GM18858 (cell line): Measurements from ENCODE around the gene DUSP28.

Experiments
- ATAC-seq: cut with Tn5 transposase; IDR thresholded peaks from one replicate; pipeline ENCODE4 v1.9.1; 2021; ENCODE audit not compliant: unreplicated experiment

Gene DUSP28

DNA sequence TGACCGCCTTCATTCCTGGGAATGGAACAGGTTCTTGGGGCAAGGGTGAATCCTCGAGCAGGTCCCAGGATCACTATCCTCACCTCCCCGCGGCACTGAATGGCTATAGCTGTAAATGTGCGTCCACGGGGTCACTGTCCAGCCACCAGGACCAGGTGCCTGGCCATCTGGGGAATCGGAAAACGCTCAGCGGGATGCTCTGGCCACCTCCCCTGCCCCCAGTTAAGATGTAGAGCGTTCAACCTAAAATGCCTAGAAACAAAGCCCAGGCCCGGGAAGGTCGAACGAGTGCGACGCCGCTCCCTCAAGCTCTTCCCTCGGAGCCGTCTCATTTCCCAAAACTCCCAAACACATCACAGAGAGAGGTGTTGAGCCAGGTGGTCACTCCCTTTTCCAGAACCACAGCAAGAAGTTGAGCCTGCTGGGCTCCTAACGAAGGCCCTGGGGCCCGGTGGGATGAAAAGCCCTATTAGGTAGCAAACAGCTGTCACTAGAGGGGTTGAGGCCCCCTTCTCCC, 25.6 kb downstream of the DUSP28 start:
- ATAC-seq = no peak

DNA sequence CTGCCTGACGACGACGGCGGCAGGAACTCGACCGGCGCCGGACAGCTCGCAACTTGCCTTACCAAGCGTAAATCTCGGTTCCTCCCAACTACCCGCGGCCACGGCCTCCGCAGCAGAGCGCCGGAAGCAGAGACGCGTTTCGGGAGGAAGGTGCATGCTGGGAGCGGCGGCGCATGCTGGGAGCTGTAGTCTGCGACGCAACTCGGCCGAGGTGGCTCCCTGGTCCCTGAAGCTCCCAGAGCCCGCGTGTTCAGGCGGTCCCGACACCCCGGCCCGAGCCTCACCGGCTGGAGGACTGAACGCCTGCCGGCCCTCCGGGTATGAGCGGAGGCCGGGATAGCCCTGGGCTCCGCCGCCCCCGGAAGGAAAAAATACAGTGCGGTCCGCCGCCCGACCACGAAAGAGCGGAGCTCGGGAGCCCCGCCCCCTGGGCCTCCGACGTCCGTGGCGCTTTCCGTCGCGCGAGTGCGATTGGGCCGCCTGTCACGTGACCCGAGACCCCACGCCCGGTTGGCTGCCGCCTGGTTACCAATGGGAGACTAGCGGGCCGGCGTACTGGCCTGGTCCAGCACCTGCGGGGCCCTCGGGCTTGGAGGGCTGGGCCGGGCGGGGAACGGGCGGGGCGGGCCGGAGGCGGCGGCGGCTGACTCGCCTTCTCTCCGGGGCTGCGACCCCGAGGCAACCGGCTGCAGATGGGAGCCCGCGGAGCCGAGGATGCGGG, 26.2 kb downstream of the DUSP28 start, which contains the start of gene CAPN10:
Gene CAPN10, plus strand, starts transcription at position 537 of the 721 bp plus-strand sequence. Its CDS starts 178 bp downstream, at position 715.
- peak; percentile 42 for ATAC-seq

DNA sequence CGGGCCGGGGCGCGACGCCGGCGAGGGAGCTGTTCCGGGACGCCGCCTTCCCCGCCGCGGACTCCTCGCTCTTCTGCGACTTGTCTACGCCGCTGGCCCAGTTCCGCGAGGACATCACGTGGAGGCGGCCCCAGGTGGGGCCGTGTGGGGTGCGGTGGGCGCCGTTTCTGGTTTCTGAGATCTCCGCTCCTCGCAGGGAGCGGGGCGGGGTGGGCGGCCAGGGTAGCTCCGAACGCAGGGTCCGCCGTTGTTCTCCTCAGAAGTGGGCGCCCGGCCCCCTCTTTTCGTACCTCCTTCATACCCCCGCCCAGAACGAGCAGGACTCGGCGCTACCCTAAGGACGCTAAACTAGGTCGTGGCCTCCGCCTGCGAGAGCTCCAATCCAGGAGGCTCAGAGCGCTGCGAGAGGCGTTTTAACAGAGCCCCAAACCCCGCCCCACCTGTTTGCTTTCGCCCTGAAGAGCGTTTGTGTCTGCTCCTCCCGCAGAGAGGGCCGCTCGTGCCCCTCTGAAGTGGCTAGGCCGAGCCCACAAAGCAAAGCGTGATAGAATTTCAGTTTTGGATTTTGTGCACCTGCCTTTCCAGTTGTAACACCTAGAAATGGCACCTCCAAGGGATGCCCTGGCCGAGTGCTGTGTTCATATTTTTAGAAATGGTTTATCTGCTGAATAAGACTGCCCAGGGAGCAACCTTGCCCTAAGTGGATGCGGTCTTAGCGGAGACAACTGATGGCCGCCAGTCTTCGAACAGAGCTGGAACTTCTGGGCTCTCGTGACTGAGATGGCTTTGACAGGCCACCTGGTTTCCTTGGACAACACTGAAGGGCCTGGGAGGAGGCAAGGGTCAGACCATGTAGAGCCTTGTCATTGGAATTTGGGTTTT, 27.0 kb downstream of the DUSP28 start:
- ATAC-seq = no peak

DNA sequence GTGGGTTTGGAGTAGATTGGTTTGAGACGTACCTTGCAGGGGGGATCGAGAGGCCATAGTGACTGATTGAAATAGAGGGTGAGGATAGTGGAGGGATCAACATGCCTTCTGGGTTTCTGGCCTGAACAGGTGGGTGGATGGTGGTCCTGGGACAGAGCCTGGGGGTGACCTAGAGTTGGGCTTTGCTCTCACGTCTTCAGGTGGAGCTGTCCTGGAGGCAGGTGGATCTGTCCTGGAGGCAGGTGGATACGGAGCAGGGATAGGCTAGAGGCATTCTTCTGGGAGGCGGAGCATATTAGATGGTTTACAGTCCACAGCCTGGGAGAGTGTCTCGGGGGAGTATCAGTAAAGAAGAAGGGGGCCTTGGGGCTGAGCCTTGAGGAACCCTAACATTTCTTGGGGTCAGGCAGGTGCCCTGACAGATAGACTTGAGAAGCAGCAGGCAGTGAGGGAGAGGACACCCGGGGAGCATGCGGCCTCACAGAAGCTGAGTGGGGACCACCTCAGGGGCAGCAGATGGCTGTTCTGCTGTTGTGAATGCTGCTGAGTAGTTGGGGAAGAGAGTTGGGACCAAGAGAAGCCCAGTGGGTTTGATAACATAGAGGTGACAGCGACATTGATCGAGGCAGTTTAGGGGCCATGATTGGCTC, 28.0 kb downstream of the DUSP28 start:
- ATAC-seq = no peak

DNA sequence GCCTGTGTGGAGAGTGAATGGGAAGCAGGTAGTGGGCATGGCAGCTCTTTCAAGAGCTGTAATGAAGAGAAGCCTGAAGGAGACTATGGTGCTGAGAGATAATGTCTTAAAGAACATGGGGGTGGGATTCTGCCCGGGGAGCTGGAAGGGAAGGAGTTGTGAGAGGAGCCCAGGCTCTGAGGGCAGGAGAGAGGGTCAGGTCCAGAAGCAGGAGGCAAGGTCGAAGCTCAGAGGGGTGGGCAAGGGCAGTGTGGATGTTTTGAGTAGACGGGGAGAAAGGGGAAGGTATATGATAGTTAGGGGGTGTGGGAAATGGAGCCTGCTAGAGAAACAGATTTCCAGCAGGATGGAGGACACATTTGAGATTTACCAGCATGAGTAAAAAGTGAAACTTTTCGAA, 28.5 kb downstream of the DUSP28 start:
- ATAC-seq = no peak

DNA sequence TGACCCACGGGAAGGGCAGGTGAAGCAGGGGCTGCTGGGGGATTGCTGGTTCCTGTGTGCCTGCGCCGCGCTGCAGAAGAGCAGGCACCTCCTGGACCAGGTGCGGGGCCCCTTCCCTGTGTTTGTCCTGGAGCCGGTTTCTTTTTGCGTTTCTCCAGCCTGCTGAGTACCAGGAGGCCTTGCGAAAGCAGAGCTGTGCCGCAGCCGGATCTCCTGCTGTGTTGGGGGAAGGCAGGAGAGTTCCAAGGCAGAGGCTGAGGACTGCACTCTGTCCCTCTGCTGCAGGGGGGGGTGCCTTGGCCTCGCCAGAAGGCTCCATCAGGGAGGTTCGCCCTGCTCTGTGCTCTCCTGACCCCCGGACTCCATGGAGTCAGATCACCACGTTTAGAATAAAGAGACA, 29.2 kb downstream of the DUSP28 start:
- ATAC-seq = no peak

DNA sequence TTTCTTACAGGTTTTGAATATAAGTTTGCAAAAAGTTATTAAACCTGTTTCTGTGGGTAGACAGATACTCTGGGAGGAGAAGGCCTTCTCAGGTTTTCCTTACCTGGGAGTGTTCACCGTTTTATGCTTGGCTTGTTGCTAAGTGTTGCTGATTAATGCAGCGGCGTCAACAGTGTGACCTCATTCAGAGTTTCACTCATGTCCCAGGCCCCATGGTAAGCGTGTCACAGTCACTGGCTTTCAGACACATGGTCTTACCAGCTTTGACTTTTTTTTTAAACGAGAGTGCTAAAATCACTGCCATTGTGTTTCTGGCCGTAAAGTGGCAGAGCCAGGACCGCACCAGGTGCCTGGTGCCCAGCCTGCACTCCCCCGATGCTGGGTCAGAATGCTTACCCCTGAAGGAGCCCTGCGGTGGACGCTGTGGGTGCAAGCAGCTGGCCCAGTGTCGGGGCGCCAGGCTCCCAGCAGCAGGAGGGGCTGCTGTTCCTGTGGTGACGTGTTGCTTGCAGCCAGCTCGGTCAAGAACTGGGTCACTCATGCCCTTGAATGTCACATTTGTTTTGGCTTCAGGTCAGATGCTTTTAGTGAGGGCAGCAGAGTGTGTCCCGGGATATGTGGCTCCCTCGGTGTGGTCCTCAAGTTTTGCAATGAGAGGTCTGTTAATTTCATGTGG, 29.8 kb downstream of the DUSP28 start:
- ATAC-seq = no peak

DNA sequence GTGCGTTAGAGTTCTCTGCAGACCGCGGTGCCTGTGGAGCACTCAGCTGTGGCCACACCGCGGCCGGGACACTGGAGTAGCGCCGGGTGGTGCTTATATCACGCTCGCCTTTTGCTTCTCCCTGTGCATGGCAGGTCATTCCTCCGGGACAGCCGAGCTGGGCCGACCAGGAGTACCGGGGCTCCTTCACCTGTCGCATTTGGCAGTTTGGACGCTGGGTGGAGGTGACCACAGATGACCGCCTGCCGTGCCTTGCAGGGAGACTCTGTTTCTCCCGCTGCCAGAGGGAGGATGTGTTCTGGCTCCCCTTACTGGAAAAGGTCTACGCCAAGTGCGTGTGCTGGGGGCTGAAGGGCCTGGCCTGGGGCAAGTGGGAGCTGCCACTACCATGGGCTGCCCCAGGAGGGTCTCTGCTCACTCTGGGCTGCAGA, 30.5 kb downstream of the DUSP28 start:
- ATAC-seq = no peak

DNA sequence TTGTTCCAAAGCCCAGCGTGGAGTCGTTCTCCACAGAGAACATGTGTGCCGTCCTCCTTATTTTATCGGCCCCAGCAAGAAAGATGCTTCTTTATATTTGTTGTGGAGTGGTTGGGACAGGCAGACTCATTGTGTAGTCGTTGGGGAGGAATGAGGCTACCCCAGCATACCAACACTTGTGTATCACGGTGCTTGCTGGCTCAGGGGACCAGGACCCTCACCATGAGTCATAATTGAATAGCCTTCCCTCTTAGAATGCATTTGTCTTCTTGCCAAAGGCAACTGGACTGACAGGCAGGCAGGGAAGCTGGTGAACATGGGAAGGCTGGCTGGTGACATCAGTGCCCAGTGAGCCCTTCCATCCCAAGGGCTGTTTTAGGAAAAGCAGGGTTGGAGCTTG, 31.1 kb downstream of the DUSP28 start:
- ATAC-seq = no peak

DNA sequence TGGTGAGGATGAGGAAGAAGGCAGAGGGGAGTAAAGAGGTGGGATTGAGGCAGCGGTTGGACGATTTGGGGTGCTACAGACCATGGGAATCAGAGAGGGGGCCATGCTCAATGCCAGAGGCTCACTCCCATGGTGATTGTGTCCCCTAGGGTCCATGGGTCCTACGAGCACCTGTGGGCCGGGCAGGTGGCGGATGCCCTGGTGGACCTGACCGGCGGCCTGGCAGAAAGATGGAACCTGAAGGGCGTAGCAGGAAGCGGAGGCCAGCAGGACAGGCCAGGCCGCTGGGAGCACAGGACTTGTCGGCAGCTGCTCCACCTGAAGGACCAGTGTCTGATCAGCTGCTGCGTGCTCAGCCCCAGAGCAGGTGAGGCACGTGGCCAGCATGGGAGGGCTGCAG, 31.6 kb downstream of the DUSP28 start:
- no peak for ATAC-seq

DNA sequence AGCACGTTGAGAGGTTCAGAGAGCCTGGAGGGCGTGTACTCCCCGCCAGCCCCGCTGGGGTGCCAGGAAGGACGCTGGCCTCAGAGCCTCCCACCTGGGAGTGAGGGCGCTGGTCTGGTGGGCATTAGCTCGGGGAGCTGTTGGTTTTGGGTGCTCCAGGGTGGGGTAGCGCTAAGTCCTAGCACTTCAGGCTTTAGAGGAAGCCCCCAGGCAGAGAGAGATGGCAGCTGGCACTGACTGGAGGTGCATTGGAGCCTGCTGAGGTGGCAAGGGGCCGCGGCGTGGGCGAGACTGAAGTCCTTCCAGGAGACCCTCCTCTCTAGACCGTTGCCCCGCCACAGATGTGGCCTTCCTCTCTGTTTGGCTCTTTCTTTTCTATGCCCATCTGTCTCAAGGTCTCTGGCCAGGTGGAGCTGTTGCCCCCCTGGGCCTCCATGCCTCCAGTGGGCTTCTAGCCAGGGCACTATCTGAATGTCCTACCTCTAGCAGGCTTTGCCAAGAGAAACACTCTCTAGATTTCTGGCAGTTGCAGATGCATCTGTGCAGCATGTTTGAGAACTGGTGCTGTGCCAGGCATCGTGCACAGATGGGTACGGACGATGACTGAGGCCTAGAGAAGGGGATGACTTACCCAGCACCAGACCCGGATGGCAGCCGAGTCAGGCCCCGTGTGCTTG, 33.0 kb downstream of the DUSP28 start:
- ATAC-seq = no peak

DNA sequence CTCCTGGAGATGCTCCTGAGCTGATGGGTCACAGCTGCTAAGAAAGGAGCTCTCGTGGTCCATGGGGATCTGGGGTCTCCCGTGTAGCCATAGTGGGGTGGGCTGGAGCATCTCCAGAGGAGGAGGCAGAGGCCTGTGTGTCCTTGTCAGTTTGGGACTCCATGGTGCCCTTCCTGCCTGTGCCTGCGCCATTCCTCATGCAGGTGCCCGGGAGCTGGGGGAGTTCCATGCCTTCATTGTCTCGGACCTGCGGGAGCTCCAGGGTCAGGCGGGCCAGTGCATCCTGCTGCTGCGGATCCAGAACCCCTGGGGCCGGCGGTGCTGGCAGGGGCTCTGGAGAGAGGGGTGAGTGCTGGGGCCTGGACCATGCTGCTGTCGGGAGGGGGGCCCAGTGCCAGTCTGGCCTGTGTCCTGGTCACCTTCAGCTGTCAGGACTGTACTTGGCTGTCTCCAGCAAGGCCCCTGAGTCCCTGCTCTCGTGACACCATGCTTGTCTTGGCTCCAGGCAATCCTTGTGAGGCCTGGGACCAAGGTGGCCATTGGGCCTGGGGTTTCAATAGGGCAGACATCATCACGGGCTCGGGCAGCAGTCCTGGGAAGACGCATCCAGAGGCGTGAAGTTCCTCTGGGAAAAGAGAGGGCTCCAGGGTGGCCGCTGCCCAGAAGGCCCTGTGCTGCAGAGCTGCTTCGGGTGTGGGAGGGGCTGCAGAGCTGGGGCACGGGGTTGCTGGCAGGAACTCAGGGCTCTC, 33.7 kb downstream of the DUSP28 start:
- ATAC-seq = no peak

DNA sequence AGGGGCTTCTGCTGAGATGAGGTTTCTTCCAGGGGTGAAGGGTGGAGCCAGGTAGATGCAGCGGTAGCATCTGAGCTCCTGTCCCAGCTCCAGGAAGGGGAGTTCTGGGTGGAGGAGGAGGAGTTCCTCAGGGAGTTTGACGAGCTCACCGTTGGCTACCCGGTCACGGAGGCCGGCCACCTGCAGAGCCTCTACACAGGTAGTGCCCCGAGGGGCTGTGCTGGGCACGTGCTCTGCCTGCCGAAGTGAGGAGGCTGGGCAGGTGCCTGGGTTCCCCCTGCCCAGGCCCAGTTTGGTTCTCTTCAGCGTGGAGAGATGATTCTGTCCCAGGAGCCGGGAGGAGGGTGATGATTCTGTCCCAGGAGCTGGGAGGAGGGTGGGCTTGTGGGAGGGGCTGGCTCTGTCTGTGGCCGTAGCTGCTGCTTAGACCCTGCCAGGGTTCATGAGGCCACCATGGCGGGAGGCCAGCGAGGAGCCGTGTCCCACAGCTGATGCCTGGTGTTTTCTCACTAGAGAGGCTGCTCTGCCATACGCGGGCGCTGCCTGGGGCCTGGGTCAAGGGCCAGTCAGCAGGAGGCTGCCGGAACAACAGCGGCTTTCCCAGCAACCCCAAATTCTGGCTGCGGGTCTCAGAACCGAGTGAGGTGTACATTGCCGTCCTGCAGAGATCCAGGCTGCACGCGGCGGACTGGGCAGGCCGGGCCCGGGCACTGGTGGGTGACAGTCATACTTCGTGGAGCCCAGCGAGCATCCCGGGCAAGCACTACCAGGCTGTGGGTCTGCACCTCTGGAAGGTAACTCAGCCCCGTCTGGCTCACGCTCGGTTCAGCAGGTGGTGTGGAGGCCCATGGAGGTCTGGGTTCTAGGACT, 34.6 kb downstream of the DUSP28 start:
- no peak for ATAC-seq

DNA sequence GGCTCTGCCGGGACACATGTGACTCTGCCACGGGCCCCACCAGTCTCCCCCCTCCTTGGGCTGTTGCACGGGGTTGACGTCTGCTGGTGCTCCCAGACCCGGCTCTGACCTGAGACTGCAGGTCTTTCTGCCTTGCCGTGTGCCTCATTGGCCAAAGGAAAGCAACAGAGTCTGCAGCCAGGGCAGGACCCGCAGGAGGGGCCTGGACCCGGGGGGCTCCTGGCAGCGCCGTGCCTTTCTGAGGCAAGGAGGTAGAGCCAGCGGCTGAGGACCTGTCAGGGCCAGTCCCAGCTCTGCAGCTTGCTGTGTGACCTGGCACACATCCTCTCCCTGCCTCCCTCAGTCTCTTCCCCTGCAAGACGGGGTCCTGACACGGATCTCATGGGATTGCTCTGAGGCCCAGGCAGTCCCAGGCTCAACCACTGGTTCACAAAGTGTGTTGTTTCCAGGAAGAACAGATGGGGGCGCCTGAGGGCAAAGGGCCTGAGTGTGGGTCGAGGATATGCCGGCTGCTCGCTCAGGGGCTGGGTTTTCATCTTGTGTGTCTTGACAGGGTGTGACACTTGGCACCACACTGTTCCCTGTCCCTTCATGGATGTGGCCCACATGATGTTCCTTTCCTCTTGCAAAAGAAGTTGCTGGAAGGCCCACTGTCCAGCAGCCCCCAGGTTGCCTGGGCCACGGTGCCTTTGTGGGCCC, 35.4 kb downstream of the DUSP28 start:
- no peak for ATAC-seq

DNA sequence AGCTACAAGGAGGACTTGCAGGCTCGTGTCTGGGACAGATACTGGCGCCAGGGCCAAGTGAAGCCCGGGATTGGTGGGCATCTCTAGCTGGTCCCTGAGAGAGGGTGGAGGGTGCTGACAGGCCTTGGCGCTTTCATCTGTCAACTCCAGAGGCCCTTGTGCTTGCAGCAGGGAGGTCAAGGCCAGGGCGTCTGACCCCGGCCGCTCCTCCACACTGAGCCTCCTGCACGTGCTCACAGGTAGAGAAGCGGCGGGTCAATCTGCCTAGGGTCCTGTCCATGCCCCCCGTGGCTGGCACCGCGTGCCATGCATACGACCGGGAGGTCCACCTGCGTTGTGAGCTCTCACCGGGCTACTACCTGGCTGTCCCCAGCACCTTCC, 35.9 kb downstream of the DUSP28 start:
- no peak for ATAC-seq

DNA sequence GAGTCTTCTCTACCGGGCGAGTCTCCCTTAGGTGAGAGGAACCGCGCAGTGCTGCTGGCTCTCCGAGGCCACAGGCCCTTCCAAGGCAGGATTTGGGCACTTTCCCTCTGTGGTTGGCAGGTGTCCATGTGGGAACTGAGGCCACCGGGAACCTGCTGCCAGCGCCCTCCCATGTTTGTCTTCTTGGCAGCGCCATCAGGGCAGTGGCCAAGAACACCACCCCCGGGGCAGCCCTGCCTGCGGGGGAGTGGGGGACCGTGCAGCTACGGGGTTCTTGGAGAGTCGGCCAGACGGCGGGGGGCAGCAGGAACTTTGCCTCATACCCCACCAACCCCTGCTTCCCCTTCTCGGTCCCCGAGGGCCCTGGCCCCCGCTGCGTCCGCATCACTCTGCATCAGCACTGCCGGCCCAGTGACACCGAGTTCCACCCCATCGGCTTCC, 36.4 kb downstream of the DUSP28 start:
- no peak for ATAC-seq

DNA sequence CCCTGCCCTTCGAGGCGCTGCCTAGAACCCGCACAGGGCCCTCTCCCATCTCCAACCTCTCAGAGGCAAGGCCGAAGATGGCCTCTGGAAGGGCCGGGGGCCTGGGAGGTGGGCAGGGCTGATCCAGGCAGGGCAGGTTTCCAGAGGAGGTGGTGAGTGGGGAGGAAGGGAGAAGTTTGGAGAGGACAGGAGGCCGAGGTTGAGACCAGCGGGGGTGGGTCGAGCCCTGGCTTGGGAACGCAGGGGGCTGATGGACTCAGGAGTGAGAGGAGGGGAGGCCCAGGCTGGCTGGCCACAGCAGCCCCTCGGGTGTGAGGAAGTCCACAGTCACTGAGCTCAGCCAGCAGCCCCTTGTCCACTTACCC, 36.9 kb downstream of the DUSP28 start:
- no peak for ATAC-seq
